HL-60 (cell line): ENCODE results near the gene HOXA11.

Experiments used
- DNase-seq, 2 experiments: peaks; one replicate each; pipeline ENCODE4 v3.0.0-alpha.2; 2010 to 2020; ENCODE audit warnings: low read depth in 1 of 2, low spot score in 1 of 2
- H3K27ac ChIP-seq: fragments of 250-450 bp; sonication (Bioruptor Pico); replicated peaks from 2 replicates; pipeline ENCODE4 v1.5.1; 2020; ENCODE audit warnings: mild to moderate bottlenecking, moderate library complexity
- H3K27me3 ChIP-seq: fragments of 250-450 bp; sonication (Bioruptor Pico); 2 replicates; pipeline ENCODE4 v1.5.1; 2021; ENCODE audit warnings: mild to moderate bottlenecking, moderate library complexity; ENCODE audit not compliant: insufficient read depth, poor library complexity, severe bottlenecking
- H3K4me3 ChIP-seq: replicated peaks from 2 replicates; pipeline ENCODE4 v1.5.1; 2011; ENCODE audit warnings: mild to moderate bottlenecking, control low read depth, low read length; ENCODE audit not compliant: insufficient read depth
- GABPA ChIP-seq: IDR thresholded peaks from 2 replicates; pipeline ENCODE4 v1.6.1; 2012; ENCODE audit warnings: low read depth
- POLR2AphosphoS5 ChIP-seq: IDR thresholded peaks from 2 replicates; pipeline ENCODE4 v1.6.1; 2012; ENCODE audit warnings: low read depth
- SPI1 ChIP-seq: IDR thresholded peaks from 2 replicates; pipeline ENCODE4 v1.6.1; 2012; ENCODE audit warnings: low read depth, mild to moderate bottlenecking, borderline replicate concordance
- TF ChIP-seq, protein P1 (sequence below): IDR thresholded peaks from 2 replicates; pipeline ENCODE4 v1.6.1; 2012; ENCODE audit warnings: low read depth; ENCODE audit not compliant: insufficient replicate concordance
- TF ChIP-seq, protein P2 (sequence below): IDR thresholded peaks from one replicate; pipeline ENCODE4 v1.5.1; 2011; ENCODE audit warnings: low read length, control low read depth, inconsistent platforms; ENCODE audit not compliant: insufficient read depth

HOXA11 gene

DNA sequence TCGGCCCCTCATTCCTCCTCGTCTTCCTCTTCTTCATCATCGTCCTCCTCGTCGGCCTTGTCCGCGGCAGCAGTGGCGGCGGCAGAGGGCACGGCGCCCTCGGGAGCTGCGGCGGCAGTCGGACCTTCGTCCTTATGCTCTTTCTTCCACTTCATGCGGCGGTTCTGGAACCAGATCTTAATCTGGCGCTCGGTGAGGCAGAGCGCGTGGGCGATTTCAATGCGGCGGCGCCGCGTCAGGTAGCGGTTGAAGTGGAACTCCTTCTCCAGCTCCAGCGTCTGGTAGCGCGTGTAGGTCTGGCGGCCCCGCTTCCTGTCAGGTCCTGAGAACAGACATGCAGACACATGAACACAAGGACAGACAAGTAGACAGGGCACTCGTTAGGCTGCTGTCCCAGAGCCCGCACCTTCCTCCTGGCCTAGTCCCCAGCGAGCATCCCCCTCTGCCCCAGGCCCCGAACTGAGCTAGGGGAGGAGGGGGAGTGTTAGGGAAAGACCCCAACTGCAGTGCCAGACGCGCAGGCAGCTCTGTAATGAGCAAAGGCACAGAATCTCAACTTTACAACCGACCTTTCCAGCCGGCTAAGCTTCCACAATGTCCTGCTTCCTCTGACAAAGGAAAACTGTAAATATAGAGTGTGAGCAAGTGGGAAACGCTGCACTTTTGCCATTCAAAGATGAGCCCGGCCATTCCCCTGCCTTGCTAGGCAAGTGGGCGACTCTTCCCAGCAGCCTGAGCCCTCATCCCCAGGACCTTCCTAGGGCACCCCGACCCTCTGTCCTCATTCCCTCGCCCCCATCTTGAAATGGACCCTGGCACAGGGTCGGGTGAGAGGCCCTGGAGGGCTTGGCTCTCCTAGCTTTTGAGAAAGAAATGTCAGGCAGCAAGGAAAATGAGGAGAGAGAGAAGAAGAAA is 29.9 kb downstream of the HOXA11 start:
- TF ChIP-seq SPI1 (no peak), GABPA (no peak), POLR2AphosphoS5 (no peak)
- TF ChIP-seq, protein P1, sequence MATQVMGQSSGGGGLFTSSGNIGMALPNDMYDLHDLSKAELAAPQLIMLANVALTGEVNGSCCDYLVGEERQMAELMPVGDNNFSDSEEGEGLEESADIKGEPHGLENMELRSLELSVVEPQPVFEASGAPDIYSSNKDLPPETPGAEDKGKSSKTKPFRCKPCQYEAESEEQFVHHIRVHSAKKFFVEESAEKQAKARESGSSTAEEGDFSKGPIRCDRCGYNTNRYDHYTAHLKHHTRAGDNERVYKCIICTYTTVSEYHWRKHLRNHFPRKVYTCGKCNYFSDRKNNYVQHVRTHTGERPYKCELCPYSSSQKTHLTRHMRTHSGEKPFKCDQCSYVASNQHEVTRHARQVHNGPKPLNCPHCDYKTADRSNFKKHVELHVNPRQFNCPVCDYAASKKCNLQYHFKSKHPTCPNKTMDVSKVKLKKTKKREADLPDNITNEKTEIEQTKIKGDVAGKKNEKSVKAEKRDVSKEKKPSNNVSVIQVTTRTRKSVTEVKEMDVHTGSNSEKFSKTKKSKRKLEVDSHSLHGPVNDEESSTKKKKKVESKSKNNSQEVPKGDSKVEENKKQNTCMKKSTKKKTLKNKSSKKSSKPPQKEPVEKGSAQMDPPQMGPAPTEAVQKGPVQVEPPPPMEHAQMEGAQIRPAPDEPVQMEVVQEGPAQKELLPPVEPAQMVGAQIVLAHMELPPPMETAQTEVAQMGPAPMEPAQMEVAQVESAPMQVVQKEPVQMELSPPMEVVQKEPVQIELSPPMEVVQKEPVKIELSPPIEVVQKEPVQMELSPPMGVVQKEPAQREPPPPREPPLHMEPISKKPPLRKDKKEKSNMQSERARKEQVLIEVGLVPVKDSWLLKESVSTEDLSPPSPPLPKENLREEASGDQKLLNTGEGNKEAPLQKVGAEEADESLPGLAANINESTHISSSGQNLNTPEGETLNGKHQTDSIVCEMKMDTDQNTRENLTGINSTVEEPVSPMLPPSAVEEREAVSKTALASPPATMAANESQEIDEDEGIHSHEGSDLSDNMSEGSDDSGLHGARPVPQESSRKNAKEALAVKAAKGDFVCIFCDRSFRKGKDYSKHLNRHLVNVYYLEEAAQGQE, result no peak
- TF ChIP-seq, protein P2, sequence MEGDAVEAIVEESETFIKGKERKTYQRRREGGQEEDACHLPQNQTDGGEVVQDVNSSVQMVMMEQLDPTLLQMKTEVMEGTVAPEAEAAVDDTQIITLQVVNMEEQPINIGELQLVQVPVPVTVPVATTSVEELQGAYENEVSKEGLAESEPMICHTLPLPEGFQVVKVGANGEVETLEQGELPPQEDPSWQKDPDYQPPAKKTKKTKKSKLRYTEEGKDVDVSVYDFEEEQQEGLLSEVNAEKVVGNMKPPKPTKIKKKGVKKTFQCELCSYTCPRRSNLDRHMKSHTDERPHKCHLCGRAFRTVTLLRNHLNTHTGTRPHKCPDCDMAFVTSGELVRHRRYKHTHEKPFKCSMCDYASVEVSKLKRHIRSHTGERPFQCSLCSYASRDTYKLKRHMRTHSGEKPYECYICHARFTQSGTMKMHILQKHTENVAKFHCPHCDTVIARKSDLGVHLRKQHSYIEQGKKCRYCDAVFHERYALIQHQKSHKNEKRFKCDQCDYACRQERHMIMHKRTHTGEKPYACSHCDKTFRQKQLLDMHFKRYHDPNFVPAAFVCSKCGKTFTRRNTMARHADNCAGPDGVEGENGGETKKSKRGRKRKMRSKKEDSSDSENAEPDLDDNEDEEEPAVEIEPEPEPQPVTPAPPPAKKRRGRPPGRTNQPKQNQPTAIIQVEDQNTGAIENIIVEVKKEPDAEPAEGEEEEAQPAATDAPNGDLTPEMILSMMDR, result no peak
- Histone ChIP-seq H3K27me3 (peaks cover 77% of the 10 kb centered on the region), H3K27ac (no peak overlapping the region), H3K4me3 (peak overlapping the region; percentile 47)
- no peak for DNase-seq

DNA sequence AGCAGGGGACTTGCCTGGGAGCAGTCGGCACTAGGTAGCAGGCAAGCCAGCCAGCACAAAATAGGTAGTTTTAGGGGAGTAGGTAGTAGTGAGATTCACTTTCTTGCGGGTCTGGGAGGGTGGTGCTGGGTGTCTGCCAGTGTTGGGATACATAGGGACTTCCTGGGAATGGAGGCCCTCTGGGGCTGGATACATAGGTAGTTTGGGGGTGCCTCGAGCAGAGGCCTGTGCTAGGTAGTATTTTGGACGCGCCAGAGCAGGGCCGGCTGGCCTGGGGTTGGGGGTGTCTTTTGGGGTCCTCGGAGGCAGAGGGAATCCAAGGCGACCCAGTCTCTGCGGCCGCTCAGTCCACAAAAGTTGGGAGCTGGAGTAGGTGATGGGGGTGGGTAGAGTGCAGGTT is 30.7 kb downstream of the HOXA11 start:
- Histone ChIP-seq H3K27ac (no peak overlapping the region), H3K27me3 (peaks cover 70% of the 10 kb centered on the region), H3K4me3 (no peak overlapping the region)
- DNase-seq, result no peak
- TF ChIP-seq, protein P1, result no peak
- TF ChIP-seq GABPA, result no peak

DNA sequence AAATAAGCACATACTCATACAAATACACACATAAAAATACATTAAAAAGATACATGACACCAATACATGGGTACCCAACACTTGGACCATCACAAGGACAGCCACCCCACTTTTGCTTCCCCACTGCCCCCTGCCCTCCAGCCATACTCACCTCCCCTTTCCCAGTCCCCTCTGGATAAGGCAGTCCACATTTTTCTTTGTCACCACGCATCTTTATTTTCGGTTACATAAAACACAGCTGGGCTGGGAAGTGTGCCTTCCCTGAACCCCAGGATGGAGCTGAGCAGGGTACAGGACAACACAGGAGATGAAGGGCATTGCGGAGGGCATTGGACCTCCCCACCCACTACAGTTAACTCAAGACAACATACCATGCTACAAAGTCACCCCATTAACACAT is 31.5 kb downstream of the HOXA11 start:
- DNase-seq, result no peak
- TF ChIP-seq SPI1 (no peak), GABPA (no peak), POLR2AphosphoS5 (no peak)
- TF ChIP-seq, protein P2, result no peak
- TF ChIP-seq, protein P1, result no peak
- H3K27me3 ChIP-seq, result peaks cover 68% of the 10 kb centered on the region
- H3K27ac ChIP-seq, result no peak overlapping the region
- no peak overlapping the region for H3K4me3 ChIP-seq
